HPDE6-E6E7 (cell line): Measurements from ENCODE around the gene KIF1B.
"Not testable (repeated sequence)": the region's sequence is repeated elsewhere in the genome, so short reads cannot be mapped to it uniquely, and the experiment has no call there.

Source experiments
- DNase-seq: peaks from one replicate; pipeline ENCODE4 v3.0.0; 2011; ENCODE audit warnings: missing footprints; ENCODE audit errors: extremely low spot score

The KIF1B gene

DNA sequence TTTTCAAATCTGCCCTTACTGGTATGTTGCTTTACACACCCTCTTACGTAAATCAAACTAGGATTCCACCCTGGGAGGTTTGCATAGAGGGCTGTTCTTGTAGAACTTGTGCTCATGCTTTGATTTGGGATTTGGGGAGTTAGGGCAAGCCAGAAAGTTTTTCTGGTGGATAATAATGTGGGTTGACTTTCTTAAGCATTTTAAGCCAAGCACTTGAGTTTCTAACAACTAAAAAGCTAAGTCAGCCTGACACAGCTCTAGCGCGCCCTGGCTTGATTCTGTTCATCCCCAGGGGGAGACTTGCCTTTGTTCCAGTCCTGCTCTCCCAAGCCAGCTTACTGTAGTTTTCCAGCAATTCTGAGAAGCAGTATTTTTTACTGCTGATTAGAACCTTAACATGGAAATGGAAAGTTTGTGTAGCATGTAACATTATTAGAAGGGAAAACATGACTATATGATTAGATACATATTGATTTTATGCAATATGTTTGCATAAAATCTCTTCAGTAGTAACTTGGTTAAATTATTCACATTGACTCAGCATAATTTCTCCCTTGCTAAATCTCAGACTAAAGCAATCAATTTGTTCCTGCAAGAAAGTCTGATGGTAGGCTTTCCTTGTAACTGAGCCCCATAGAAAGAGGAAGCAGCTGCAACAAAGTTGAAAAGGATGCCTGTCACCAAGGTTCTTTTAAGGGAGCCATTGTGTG is 177.5 kb downstream of the KIF1B start:
- DNase-seq = peak; percentile 43

DNA sequence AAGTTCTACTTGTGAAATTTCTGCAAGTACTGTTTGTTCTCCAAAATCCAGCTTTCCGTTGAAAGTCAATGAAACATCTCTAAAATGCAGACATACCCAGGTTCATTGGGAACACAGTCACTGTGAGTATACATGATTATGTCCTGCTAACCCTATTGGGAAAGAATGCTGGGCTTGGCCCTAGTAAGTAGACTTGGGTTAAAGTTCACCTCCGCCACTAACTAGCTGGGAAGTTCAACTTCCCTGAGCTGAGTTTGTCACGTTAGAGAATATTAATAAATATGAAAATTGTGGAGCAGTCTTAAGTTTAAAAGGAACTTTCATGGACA is 178.0 kb downstream of the KIF1B start:
- no peak for DNase-seq

DNA sequence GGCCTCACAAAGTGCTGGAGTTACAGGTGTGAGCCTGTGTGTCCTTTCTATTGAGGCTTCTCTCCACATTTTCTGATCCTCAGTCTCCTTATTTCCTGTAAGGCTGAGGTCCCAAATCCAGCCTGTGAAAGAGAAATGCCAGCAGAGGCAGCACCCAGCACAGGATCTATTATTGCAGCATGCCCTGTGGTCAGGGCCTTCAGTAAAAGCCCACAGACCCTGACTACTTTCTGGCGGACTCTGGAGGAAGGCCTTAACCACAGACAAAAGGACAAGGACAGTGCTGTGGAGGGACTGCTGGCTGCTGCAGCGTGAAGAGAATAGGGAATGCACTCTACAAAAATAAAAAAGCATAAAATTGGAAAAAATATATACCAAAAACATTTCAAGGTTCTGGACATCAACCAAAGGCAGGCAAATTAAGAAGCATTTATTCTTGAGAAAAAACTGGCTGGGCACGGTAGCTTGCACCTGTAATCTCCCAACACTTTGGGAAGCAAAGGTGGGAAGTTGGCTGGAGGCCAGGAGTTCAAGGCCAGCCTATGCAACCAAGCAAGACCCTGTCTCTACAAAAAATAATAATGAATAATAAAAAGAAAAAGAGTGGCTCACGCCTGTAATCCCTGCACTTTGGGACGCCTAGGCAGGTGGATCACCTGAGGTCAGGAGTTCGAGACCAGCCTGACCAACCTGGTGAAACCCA is 179.1 kb downstream of the KIF1B start:
- no peak for DNase-seq

DNA sequence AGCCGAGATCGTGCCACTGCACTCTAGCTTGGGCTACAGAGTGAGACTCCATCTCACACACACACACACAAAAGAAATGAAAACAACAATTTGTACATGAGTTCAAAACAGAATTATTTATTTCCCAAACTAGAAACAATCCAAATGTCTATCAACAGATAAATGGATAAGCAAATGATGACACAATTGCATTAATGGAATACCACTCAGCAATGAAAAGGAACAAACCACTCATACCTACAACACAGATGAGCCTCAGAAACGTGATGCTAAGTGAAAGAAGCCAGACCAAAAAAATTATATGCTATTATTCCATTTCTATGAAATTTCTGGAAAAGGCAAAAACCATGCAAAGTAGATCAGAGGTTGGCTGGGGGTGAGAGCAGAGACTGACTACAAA is 186.5 kb downstream of the KIF1B start:
- DNase-seq = no peak

DNA sequence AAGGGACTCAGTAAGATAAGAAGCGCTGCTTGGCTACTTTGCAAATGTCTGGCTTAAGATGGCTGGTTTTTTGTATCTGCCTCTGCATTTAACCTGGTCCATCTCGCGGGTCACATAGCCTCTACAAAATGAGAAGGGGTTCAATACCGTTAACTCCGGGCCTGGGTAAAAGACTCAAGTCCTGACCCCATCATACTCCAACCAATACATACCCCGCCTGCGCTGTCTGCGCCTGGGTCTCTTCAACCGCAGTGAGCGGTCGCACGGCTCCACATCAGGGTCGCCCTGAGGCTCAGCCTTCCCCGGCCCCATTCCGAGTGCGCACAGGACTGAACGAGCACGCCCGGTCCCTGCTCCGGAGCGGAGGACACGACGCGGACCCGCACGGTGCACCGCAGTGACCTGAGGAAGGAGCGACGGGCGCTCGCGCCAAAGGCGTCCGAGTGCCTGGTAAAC is 187.9 kb downstream of the KIF1B start:
- no peak for DNase-seq

DNA sequence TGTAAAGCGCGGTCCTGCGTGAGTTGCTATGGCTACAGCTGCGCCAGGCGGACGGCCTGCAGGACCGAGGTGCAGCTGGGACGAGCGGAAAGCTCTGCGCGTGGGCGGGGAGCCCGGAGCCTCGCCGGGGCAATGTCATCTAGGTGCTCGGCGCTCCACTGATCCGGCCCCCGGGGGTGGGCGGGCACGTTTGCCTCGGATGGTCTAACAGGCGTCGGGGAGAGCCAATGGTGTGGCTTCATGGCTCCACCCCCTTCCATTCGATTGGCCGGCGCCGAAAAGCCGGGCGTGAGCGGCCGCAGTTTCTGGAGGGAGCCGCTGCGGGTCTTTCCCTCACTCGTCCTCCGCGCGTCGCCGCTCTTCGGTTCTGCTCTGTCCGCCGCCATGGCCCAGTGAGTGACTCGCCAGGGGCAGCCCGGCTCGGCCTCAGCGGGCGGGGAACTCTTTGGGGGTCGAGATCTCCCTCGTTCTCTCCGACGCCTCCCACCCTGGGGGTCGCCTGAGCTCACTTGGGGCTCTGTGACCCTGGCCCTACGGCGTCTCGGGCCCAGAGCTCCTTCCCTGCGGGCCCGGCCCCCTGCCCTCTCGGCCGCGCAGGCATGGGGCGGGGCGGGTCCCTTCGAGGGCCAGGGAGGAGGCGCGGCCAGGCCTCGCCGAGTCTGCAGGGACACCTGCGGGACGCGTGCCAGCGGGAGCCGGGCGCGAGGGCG is 188.5 kb downstream of the KIF1B start, which contains the start of gene PGD:
PGD (plus strand) TSS at position 331 of the 710 bp plus-strand sequence; CDS start at position 385, 54 bp downstream.
- DNase-seq = peak; percentile 99

DNA sequence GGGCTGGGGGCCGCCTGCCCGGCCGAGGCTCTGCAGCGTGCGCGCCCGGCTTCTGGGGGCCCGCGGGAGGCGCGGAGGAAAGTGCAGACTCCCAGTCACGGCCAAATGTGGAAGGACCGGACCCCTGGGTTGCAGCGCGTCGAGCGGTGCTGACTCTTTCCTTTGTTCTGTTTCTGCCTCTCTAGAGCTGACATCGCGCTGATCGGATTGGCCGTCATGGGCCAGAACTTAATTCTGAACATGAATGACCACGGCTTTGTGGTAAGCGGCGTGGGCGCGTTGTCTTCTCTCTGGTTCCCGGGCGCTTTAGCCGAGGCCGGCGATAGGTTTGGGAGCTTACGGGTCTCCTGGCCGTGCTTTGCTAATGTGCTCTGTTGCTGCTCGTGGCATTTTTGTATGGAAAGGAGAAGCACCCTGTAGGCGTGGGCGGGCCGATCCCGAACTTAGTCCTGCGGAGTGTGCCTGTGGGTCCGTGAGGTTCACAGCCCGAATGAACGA is 189.1 kb downstream of the KIF1B start:
- no peak for DNase-seq

DNA sequence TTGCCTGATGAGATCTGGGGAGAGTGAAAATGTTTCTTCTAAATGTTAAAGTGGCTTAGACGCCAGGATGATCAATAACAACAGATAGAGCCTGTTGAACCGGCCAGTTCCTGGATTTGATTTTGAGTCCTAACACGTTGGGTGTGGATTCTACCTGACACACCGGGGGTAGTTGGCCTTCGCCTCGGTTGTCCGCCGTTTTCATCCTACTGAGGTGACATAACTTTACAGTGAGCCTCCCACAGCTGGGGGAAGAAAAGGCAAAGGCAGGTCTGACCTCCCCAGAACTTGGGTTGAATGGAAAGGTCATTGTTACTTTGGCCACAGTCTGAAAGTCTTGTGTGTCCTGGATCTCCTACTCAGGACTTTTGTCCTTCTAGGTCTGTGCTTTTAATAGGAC is 189.6 kb downstream of the KIF1B start:
- DNase-seq = no peak

DNA sequence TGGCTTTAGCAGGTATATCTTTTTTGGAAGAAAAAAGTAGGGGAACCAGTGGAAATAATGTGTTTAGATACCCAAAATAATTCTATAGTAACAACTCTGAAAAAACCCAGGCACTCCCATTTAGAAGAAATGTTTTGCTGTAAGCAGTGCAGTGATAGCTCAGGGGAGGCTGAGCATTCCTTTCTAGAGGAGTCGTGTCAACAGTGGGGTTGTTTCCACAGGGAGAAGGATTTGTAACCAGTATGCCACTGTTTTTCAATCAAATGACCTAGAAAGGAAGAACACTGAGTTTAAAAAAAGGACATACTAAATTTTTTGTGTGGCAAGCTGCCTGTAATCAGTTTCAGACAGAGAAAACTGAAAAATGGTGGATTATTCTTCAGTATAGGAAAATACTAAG is 190.9 kb downstream of the KIF1B start:
- DNase-seq = no peak

DNA sequence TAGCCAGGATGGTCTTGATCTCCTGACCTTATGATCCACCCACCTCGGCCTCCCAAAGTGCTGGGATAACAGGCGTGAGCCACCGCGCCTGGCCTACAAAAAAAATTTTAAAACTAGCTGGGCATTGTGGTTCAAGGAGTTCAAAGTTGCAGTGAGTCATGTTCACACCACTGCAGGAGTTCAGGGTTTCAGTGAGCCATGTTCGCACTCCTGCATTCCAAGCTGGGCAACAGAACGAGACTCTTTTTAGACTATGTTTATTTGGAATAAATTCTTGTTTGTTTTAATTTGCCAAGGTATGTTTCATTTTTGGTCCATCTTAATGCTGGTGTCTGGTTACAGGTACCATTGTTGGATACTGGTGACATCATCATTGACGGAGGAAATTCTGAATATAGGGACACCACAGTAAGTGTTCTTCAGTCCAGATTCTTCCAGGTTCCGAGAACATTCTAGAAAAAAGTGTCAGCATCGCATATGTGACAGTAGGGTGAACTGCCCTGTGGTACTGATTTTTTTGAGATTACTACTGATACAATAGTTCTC is 192.4 kb downstream of the KIF1B start:
- DNase-seq = no peak

DNA sequence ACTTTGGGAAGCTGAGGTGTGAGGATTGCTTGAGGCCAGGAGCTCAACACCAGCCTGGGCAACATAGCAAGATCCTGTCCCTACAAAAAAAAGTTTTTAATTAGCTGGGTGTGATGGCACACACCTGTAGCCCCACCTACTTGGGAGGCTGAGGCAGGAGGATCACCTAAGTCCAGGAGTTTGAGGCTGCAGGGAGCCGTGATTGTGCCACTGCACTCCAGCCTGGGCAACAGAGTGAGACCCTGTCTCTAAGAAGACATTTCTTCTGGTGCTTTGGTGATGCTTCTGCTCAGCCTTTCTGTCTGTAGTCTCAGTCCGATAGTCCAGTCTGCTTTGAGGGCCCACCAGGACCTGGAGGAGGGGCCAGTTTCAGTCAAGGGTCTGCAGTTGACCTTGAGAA is 196.8 kb downstream of the KIF1B start:
- DNase-seq = no peak

DNA sequence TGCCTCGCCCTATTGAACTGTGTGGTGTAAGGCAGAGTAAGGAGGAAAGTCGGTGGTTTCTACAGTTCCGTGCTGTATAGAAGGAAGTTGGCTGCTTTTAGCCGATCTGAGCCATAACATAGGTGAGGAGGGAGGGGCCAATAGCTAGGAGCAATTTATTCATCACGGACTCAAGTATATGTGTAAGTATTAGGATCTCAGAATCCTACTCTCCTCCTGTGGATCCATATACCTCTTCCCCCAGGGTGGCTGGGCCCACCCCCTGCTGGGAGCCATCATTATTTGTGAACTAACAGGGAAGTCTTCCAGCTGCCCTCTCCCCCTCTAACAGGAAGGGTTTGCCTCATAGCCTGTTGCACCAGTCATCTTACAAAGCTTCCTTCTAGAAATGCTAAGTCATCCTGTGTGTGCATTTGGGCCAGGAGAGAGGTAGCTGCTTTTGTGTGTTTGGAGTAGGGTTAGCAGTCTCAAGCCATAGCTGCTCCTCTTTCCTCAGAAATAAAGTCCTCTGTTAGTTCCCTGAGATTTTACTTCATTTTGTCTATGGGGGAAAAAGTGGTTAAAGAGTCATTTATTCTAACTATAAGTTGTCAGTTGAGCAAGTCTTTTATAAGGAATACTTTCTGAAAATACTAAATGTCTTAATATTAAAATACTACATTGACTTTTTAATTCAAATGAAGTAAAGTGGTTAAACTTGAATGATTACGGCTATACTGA is 205.0 kb downstream of the KIF1B start:
- no peak for DNase-seq

DNA sequence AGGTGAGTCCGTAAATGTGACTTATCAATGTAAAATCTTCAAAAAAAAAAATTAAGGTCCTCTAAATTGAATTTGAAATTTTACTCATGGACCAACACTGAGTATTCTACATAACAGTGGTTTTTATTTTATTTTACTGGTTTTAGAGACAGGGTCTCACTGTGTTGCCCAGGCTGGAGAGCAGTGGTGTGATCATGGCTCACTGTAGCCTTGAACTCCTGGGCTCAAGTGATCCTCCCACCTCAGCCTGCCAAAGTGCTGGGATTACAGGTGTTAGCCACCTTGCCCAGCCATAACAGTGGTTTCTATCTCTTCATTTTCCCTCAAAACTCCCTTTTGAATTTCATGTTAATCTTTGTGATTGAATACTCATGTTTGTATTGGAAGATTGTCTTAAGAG is 205.6 kb downstream of the KIF1B start:
- DNase-seq = not testable (repeated sequence)

DNA sequence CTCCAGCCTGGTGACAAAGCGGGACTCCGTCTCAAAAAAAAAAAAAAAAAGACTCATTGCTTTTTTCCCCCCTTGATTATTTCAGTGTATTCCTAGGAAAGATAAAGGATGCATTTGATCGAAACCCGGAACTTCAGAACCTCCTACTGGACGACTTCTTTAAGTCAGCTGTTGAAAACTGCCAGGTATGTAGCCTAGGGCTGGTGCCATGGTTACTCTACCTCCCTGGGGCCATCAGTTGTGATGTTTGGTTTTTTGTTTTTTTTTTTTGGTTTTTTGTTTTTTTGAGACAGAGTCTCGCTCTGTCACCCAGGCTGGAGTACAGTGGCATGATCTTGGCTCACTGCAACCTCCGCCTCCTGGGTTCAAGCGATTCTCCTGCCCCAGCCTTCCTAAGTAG is 208.4 kb downstream of the KIF1B start:
- DNase-seq = not testable (repeated sequence)

DNA sequence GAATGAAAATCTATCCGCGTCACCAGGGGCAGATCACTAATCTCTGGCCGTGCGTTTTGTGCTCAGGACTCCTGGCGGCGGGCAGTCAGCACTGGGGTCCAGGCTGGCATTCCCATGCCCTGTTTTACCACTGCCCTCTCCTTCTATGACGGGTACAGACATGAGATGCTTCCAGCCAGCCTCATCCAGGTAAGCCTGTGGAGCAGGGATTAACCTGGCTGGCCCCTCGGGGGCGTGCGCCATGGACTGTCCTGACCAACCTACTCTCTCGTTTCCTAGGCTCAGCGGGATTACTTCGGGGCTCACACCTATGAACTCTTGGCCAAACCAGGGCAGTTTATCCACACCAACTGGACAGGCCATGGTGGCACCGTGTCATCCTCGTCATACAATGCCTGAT is 209.0 kb downstream of the KIF1B start:
- no peak for DNase-seq

DNA sequence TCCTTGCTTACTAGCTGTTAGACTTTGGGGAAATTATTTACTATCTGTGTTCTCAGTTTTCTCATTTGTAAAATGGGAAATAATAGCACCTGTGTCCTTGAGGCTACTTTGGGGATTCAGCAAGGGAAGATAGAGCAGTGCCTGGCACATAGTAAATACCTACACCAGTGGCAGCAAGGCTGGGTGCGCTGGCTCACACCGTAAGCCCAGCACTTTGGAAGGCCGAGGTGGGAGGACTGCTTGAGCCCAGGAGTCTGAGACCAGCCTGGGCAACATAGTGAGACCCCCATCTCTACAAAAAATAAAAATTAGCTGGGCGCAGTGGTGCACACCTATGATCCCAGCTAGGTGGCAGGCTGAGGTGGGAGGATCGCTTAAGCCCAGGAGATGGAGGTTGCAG is 211.3 kb downstream of the KIF1B start:
- no peak for DNase-seq

DNA sequence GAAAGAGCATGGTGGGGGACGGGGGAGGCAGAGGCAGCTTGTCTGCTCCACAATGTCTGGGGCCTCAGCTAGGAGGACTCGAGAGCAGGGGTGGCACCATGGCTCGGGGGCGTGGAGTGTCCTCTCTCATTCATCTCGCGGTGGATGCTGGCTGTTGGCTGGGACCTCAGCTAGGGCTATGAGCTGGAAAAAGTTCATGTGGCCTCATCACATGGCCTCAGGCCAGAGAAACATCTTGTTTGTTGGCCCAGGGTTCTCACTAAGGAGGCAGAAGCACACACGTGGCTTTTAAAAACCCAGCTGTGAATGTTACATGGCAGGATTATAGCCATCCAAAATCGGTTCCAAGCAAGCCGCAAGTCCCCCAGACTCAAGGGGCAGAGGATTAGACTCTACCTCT is 213.7 kb downstream of the KIF1B start:
- no peak for DNase-seq

DNA sequence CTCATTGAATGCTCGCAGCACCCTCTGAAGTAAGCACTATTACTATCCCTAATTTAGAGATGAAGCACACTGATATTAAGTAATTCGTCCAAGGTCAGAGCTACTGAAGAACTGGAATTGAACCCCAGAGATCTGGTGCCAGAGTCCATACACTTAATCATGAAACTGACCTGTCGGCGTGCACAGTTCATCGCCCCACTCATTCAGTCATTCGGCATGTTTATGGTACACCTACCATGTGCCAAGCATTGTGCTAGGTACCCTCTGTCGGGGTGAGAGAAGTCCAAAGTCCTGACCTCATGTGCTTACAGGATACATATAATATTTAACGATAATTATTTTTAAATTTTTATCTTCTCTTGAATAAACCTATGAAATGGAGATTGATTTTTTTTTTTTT is 214.3 kb downstream of the KIF1B start:
- no peak for DNase-seq

DNA sequence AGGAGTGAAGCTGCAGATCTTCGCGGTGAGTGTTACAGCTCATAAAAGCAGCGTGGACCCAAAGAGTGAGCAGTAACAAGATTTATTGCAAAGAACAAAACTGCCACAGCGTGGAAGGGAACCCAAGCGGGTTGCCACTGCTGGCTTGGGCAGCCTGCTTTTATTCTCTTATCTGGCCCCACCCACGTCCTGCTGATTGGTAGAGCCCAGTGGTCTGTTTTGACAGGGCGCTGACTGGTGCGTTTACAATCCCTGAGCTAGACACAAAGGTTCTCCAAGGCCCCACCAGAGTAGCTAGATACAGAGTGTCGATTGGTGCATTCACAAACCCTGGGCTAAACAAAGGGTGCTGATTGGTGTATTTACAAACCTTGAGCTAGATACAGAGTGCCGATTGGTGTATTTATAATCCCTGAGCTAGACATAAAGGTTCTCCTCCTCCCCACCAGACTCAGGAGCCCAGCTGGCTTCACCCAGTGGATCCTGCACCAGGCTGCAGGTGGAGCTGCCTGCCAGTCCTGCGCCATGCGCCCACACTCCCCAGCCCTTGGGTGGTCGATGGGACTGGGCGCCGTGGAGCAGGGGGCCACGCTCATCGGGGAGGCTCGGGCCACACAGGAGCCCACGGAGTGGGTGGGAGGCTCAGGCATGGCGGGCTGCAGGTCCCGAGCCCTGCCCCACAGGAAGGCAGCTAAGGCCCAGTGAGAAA is 215.6 kb downstream of the KIF1B start:
- not testable (repeated sequence) for DNase-seq

DNA sequence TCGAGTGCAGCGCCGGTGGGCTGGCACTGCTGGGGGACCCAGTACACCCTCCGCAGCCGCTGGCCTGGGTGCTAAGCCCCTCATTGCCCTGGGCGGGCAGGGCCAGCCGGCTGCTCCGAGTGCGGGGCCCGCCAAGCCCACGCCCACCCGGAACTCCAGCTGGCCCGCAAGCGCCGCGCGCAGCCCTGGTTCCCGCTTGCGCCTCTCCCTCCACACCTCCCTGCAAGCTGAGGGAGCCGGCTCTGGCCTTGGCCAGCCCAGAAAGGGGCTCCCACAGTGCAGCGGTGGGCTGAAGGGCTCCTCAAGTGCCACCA is 216.1 kb downstream of the KIF1B start:
- not testable (repeated sequence) for DNase-seq

DNA sequence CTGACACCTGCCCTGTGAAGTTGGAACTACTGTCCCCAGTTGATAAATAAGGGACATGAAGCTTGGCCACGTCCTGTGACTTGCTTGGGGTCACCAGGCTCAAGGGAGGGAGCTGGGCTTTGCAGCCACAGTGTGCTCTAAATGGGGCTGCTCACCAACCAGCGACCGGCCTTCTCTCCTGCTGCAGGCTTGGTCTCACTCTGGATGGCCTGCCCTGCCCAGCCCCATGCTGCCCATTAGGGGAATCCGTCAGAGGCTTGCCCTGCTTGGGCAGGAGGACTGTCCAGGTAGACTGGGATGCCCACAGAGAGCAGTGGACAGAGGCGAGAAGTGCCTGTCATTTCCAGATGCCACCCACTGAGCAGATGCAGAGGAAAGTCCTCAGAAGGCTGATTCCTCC is 218.6 kb downstream of the KIF1B start:
- DNase-seq = no peak
